ENCODE data around the gene SLC25A20. TPM values are rescaled to one million over a fixed set of nuclear protein-coding genes. Genes with fewer than 3 reads are reported as not detected.

SLC25A20 gene
- total RNA-seq, 4 donors from 2014 or later: 29.7 to 138 (median 68.9) TPM

DNA sequence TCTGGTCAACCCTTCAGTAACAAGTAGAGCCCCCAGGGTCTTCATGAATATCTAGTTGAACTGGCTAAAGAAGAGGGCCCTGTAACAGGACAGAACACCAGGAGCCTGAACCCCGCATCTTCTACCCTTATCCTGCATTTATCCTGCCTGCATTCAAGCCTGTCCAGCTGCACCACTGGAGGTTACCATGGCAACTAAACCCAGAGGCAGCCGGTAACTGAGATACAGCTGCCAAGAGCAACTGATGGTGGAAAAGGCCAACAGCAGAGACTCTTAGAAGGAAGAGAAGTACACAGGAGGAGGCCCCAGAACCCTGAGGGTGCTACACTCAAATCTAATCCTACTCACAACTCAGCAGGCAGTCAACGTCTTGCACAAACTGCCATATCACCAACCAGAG lies 47.3 kb downstream of the SLC25A20 start:
- TF ChIP-seq, protein P1, sequence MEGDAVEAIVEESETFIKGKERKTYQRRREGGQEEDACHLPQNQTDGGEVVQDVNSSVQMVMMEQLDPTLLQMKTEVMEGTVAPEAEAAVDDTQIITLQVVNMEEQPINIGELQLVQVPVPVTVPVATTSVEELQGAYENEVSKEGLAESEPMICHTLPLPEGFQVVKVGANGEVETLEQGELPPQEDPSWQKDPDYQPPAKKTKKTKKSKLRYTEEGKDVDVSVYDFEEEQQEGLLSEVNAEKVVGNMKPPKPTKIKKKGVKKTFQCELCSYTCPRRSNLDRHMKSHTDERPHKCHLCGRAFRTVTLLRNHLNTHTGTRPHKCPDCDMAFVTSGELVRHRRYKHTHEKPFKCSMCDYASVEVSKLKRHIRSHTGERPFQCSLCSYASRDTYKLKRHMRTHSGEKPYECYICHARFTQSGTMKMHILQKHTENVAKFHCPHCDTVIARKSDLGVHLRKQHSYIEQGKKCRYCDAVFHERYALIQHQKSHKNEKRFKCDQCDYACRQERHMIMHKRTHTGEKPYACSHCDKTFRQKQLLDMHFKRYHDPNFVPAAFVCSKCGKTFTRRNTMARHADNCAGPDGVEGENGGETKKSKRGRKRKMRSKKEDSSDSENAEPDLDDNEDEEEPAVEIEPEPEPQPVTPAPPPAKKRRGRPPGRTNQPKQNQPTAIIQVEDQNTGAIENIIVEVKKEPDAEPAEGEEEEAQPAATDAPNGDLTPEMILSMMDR (IDR thresholded peaks at IDR 0.05): no peak
- TF ChIP-seq POLR2A (IDR thresholded peaks at IDR 0.05): no peak
- Histone ChIP-seq H3K27ac (no peak overlapping the region), H3K4me3 (no peak overlapping the region), H3K27me3 (no peaks in the 10 kb centered on the region), H3K36me3 (peaks cover 0 to under 1% (median 0%) of the 10 kb centered on the region in 3 donors), H3K4me1 (peaks cover 0 to 12% (median 2%) of the 10 kb centered on the region in 4 donors), H3K9me3 (no peaks in the 10 kb centered on the region)
- DNase-seq: peak in 1 of 3 donors; percentile 29

DNA sequence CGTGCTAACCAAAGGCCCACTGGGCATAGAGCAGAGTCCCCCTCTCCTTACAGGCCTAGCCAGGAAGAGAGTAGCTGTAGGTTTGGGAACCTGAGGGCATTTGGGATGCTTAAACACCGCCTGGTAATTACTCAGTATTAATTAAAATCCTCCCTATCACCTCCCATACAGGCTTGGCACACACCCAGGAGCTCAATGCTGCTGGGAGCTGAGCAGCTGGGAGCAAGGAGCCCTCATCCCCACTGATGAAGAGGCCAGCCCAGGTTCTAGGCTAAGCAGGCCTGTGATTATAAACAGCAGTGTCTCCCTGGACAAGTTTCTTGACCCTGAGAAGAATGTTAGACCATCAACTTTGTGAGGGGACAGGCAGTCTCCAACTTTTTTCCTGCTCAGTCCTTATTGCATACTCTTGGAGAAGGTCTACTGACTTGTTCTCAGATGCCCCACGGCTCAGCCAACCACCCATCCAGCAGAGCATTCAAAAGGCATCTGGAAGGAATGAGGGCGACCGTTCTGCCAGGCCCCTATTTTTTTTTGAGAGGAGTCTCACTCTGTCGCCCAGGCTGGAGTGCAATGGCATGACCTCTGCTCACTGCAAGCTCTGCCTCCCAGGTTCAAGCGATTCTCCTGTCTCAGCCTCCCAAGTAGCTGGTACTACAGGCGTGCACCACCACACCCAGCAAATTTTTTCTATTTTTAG lies 49.7 kb downstream of the SLC25A20 start:
- TF ChIP-seq, protein P1 (IDR thresholded peaks at IDR 0.05): no peak
- TF ChIP-seq POLR2A (IDR thresholded peaks at IDR 0.05): no peak
- Histone ChIP-seq H3K27ac (peak overlapping the region in 2 of 4 donors; percentile 93 to 97), H3K9me3 (no peaks in the 10 kb centered on the region), H3K36me3 (no peaks in the 10 kb centered on the region), H3K4me3 (no peak overlapping the region), H3K4me1 (peaks cover 0 to 23% (median 3%) of the 10 kb centered on the region in 4 donors), H3K27me3 (no peaks in the 10 kb centered on the region)
- peak in 1 of 3 donors; percentile 39 for DNase-seq

DNA sequence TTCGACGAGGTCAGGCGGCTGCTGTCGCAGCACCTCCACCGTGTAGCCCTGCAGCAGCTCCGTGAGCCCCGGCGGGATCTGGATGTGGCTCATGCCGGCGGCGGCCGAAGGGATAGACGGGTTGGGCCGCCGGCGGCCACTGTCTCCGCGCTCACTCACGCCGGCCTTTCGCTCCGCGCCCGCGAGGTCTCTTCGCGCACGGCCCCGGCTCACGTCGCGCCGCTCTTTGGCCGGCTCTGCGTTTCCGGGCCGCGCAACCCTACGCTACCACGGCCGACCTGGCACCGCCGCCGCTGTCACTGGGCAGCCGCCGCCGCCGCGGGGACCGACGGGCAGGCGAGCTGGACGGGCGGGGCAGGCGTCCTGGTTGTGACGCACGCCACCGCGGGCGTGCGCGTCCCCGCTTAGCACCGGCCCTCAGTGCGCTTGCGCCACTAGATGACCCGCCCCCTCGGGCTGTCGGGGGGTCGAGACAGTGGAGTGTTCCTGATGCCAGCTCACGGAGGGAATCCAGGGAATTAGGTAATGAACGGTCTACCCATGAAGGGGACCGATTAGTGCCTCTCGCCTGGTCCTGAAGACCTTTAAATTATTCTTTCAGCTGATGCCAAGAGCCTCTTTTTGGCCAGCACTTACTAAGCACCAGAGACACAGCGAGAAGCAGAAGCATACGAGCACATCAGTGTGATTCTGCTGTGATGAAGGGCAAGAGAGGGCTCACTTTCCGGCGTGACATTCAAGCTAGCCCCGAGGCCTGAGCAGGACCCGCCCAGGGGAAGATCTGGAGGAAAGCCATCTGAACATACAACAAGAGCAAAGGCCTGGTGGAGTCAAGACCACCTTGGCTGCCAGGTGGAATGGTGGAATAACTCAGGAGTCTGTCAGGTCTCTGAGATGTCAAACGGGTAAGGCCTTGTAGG lies 50.9 kb downstream of the SLC25A20 start, which contains the start of gene PRKAR2A:
Gene PRKAR2A, minus strand, starts transcription at position 371 of the 920 bp plus-strand sequence. Its CDS starts 278 bp downstream, at position 93.
- TF ChIP-seq, protein P1 (IDR thresholded peaks at IDR 0.05): peak in 1 of 6 experiments; percentile 18
- peak; percentile 83 to 89 for TF ChIP-seq POLR2A (IDR thresholded peaks at IDR 0.05)
- H3K4me1 ChIP-seq: peaks cover 0 to 17% (median 3%) of the 10 kb centered on the region in 4 donors
- peak within 1 kb of the TSS; percentile 83 to 91 (median 84) for H3K4me3 ChIP-seq
- no peaks in the 10 kb centered on the region for H3K9me3 ChIP-seq
- DNase-seq: peak; percentile 86 to 95 (median 93)
- H3K27ac ChIP-seq: peak within 1 kb of the TSS; percentile 93 to 98 (median 96)
- H3K27me3 ChIP-seq: no peaks in the 10 kb centered on the region
- no peaks in the 10 kb centered on the region for H3K36me3 ChIP-seq

DNA sequence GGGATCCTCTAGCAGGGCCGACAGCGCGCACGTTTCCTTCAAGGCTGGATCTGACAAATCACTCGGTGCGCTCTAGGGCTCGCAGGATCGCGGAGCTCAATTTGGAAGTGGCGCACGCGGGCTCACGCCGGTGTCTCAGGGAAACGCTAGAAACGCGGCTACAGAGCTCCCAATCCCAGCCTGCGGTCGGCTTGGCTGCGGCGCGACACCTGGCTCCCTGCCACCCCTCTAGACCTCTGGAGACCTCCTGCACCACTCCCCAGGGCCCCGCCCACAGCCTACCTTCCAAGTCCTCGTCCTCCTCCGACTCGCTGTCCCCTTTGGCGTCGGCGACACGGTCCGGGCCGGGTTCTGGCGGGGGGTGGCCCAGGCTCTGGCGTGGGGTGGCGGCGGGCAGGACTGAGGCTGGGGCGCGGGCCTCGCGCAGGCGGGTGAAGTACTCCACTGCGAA lies 51.6 kb downstream of the SLC25A20 start:
- Histone ChIP-seq H3K4me1 (peaks cover 0 to 17% (median 3%) of the 10 kb centered on the region in 4 donors), H3K27me3 (no peaks in the 10 kb centered on the region), H3K9me3 (no peaks in the 10 kb centered on the region), H3K4me3 (peak overlapping the region; percentile 83 to 91 (median 84)), H3K36me3 (no peaks in the 10 kb centered on the region), H3K27ac (peak overlapping the region; percentile 93 to 98 (median 96))
- peak; percentile 61 to 86 (median 86) for DNase-seq
- TF ChIP-seq, protein P1 (IDR thresholded peaks at IDR 0.05): no peak
- no peak for TF ChIP-seq POLR2A (IDR thresholded peaks at IDR 0.05)

DNA sequence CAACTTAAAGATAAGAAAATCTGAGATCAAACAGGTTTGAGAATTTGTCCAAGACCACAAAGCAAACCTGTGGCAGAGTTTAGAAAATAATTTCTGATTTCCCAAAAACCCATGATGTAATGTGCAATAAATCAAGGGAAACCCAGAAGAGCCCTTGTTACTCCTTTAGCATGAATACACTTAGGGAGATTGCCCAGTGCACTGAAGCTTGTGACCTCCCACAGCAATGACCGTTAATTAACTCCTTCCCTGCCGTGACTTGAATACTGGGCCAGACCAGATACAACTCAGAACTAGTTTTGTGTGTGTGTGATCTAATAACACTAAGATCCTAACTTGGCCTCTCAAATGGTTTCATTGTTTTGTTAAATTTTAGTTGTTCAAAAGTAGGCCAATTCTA lies 53.5 kb downstream of the SLC25A20 start:
- DNase-seq: peak in 1 of 3 donors; percentile 9

More for the DNA sequence above, 53.5 kb downstream of the SLC25A20 start:
- H3K4me3 ChIP-seq: peak overlapping the region in 2 of 4 donors; percentile 0 to 85
- H3K27ac ChIP-seq: no peak overlapping the region
- H3K4me1 ChIP-seq: peaks cover 0 to 17% (median 3%) of the 10 kb centered on the region in 4 donors
- H3K9me3 ChIP-seq: no peaks in the 10 kb centered on the region
- no peaks in the 10 kb centered on the region for H3K36me3 ChIP-seq
- no peak for TF ChIP-seq POLR2A (IDR thresholded peaks at IDR 0.05)
- H3K27me3 ChIP-seq: no peaks in the 10 kb centered on the region

All from Peyer's patch (tissue), 4 donors.